NCI-H128 (cell line): ENCODE results near the gene HERPUD1.
"Not testable (repeated sequence)": the region's sequence is repeated elsewhere in the genome, so short reads cannot be mapped to it uniquely, and the experiment has no call there.

ENCODE experiments used
- DNase-seq: peaks from one replicate; lab custom pipeline; 2025; ENCODE audit not compliant: unreplicated experiment; lab: John Stamatoyannopoulos, UW

The HERPUD1 gene

GRCh38 chr16:56953006-56953405 lies 21.1 kb downstream of the HERPUD1 start:
- no peak for DNase-seq

GRCh38 chr16:56956076-56956475 lies 24.1 kb downstream of the HERPUD1 start:
- DNase-seq: no peak

GRCh38 chr16:56956756-56957155 lies 24.8 kb downstream of the HERPUD1 start:
- no peak for DNase-seq

- DNase-seq: no peak
These were observed 28.8 kb downstream of the HERPUD1 start for GRCh38 chr16:56960681-56961281.

GRCh38 chr16:56961386-56961785 lies 29.4 kb downstream of the HERPUD1 start:
- no peak for DNase-seq

- no peak for DNase-seq
These were observed 29.9 kb downstream of the HERPUD1 start, which contains the start of gene CETP for GRCh38 chr16:56961851-56962281. TSS of gene CETP (plus strand) at chr16:56961950. CDS start at chr16:56961980, 30 bp downstream.

- DNase-seq: no peak
These were observed 32.6 kb downstream of the HERPUD1 start for GRCh38 chr16:56964243-56965148.

- no peak for DNase-seq
These were observed 33.5 kb downstream of the HERPUD1 start for GRCh38 chr16:56965149-56966092.

GRCh38 chr16:56966093-56966475 lies 34.1 kb downstream of the HERPUD1 start:
- no peak for DNase-seq

GRCh38 chr16:56967733-56968132 lies 35.8 kb downstream of the HERPUD1 start:
- DNase-seq: no peak

GRCh38 chr16:56969769-56970168 lies 37.8 kb downstream of the HERPUD1 start:
- no peak for DNase-seq

GRCh38 chr16:56970934-56971767 lies 39.2 kb downstream of the HERPUD1 start:
- no peak for DNase-seq

- no peak for DNase-seq
These were observed 39.8 kb downstream of the HERPUD1 start for GRCh38 chr16:56971768-56972043.

- DNase-seq: no peak
These were observed 40.7 kb downstream of the HERPUD1 start for GRCh38 chr16:56972403-56973293.

- DNase-seq: no peak
These were observed 41.4 kb downstream of the HERPUD1 start for GRCh38 chr16:56973294-56973689.

GRCh38 chr16:56973899-56974298 lies 42.0 kb downstream of the HERPUD1 start:
- DNase-seq: not testable (repeated sequence)

- DNase-seq: no peak
These were observed 42.8 kb downstream of the HERPUD1 start for GRCh38 chr16:56974549-56975300.

- no peak for DNase-seq
These were observed 43.8 kb downstream of the HERPUD1 start for GRCh38 chr16:56975714-56976113.

- DNase-seq: no peak
These were observed 45.3 kb downstream of the HERPUD1 start for GRCh38 chr16:56977216-56977615.
